HEK293 (cell line): ENCODE results near the gene FRMD4B.

Experiments
- CTCF ChIA-PET: fragments of 350-600 bp; formaldehyde crosslinking; extraction: SDS; loops from one replicate; lab custom pipeline; 2021; ENCODE audit warnings: antibody characterized with exemption; lab: Yijun Ruan, JAX
- POLR2A ChIA-PET: fragments of 300-600 bp; formaldehyde crosslinking; extraction: SDS; loops from one replicate; lab custom pipeline; 2020; ENCODE audit warnings: antibody characterized with exemption, inconsistent platforms; lab: Yijun Ruan, JAX
- H3K27ac ChIP-seq: fragments of 200-500 bp; sonication (Bioruptor generic); 2 replicates; pipeline ENCODE4 v1.5.1; 2014; ENCODE audit warnings: low read depth, low read length, control low read depth, inconsistent platforms; ENCODE audit errors: extremely low read depth
- H3K36me3 ChIP-seq, 2 experiments: fragments of 200-500 bp in 1 of 2; sonication (Bioruptor generic) in 1 of 2; 1 replicate in 1 of 2; 2 replicates in 1 of 2; pipeline ENCODE4 v1.5.1; 2014 to 2017; ENCODE audit warnings: inconsistent platforms in 2 of 2, low read length in 2 of 2; ENCODE audit not compliant: control insufficient read depth in 2 of 2, insufficient read depth in 1 of 2
- H3K4me1 ChIP-seq: fragments of 200-500 bp; sonication (Bioruptor generic); 2 replicates; pipeline ENCODE4 v1.5.1; 2014; ENCODE audit warnings: mild to moderate bottlenecking, low read length, inconsistent platforms; ENCODE audit not compliant: control insufficient read depth, insufficient read depth
- H3K4me3 ChIP-seq: 2 replicates; pipeline ENCODE4 v1.5.1; 2011; ENCODE audit warnings: low read depth, mild to moderate bottlenecking, control low read depth, low read length, moderate library complexity
- H3K9me3 ChIP-seq: fragments of 200-500 bp; sonication (Bioruptor generic); 2 replicates; pipeline ENCODE4 v1.5.1; 2014; ENCODE audit warnings: low read depth, low read length, inconsistent platforms; ENCODE audit not compliant: control insufficient read depth, insufficient read depth
- KLF9 ChIP-seq: fragments of 450-650 bp; formaldehyde crosslinking; IDR thresholded peaks from 2 replicates; pipeline ENCODE4 v1.5.1; 2016; ENCODE audit warnings: missing biosample characterization, missing genetic modification characterization, low read depth
- OSR2 ChIP-seq: fragments of 450-650 bp; formaldehyde crosslinking; IDR thresholded peaks from 2 replicates; pipeline ENCODE4 v1.5.1; 2016; ENCODE audit warnings: missing biosample characterization, missing genetic modification characterization
- REPIN1 ChIP-seq: fragments of 450-650 bp; formaldehyde crosslinking; IDR thresholded peaks from 2 replicates; pipeline ENCODE4 v1.5.1; 2017; ENCODE audit warnings: missing biosample characterization, missing genetic modification characterization, low read depth
- TCF7L2 ChIP-seq: IDR thresholded peaks from 2 replicates; pipeline ENCODE4 v1.6.1; 2011; ENCODE audit warnings: low read depth, mild to moderate bottlenecking, inconsistent platforms, low read length, moderate library complexity, borderline replicate concordance
- ZEB2 ChIP-seq: fragments of 450-650 bp; formaldehyde crosslinking; IDR thresholded peaks from 2 replicates; pipeline ENCODE4 v1.5.1; 2016; ENCODE audit warnings: missing biosample characterization, missing genetic modification characterization
- ZFP41 ChIP-seq: fragments of 450-650 bp; formaldehyde crosslinking; IDR thresholded peaks from 2 replicates; pipeline ENCODE4 v1.5.1; 2016; ENCODE audit warnings: missing biosample characterization, missing genetic modification characterization, borderline replicate concordance
- ZNF140 ChIP-seq: fragments of 450-650 bp; formaldehyde crosslinking; IDR thresholded peaks from 2 replicates; pipeline ENCODE4 v1.5.1; 2016; ENCODE audit warnings: missing biosample characterization, missing genetic modification characterization
- ZNF223 ChIP-seq: fragments of 450-650 bp; formaldehyde crosslinking; IDR thresholded peaks from 2 replicates; pipeline ENCODE4 v1.5.1; 2016; ENCODE audit warnings: missing biosample characterization, missing genetic modification characterization
- ZNF292 ChIP-seq: fragments of 450-650 bp; formaldehyde crosslinking; IDR thresholded peaks from 2 replicates; pipeline ENCODE4 v1.5.1; 2016; ENCODE audit warnings: low read depth, missing biosample characterization, missing genetic modification characterization, borderline replicate concordance
- ZNF324 ChIP-seq: fragments of 450-650 bp; formaldehyde crosslinking; IDR thresholded peaks from 2 replicates; pipeline ENCODE4 v1.5.1; 2016; ENCODE audit warnings: missing biosample characterization, missing genetic modification characterization
- ZNF341 ChIP-seq: fragments of 450-650 bp; formaldehyde crosslinking; IDR thresholded peaks from 2 replicates; pipeline ENCODE4; 2016; ENCODE audit warnings: low read depth, missing biosample characterization, missing genetic modification characterization
- ZNF621 ChIP-seq: fragments of 450-650 bp; formaldehyde crosslinking; IDR thresholded peaks from 2 replicates; pipeline ENCODE4 v1.5.1; 2017; ENCODE audit warnings: missing biosample characterization, missing genetic modification characterization
- ZNF785 ChIP-seq: fragments of 450-650 bp; formaldehyde crosslinking; IDR thresholded peaks from 2 replicates; pipeline ENCODE4 v1.5.1; 2016; ENCODE audit warnings: missing biosample characterization, missing genetic modification characterization
- TF ChIP-seq, protein P1 (sequence below): fragments of 450-650 bp; formaldehyde crosslinking; IDR thresholded peaks from 2 replicates; pipeline ENCODE4 v1.5.1; 2016; ENCODE audit warnings: missing biosample characterization, missing genetic modification characterization, low read depth
- TF ChIP-seq, protein P2 (sequence below): fragments of 450-650 bp; formaldehyde crosslinking; IDR thresholded peaks from 2 replicates; pipeline ENCODE4 v1.5.1; 2016; ENCODE audit warnings: missing biosample characterization, missing genetic modification characterization
- TF ChIP-seq, protein P3 (sequence below): fragments of 450-650 bp; formaldehyde crosslinking; conservative IDR thresholded peaks from 2 replicates; pipeline ENCODE4 v1.5.1; 2016; ENCODE audit warnings: low read depth, missing biosample characterization, missing genetic modification characterization
- TF ChIP-seq, protein P4 (sequence below): fragments of 450-650 bp; formaldehyde crosslinking; IDR thresholded peaks from 2 replicates; pipeline ENCODE4 v1.5.1; 2016; ENCODE audit warnings: missing biosample characterization, missing genetic modification characterization

FRMD4B gene

DNA sequence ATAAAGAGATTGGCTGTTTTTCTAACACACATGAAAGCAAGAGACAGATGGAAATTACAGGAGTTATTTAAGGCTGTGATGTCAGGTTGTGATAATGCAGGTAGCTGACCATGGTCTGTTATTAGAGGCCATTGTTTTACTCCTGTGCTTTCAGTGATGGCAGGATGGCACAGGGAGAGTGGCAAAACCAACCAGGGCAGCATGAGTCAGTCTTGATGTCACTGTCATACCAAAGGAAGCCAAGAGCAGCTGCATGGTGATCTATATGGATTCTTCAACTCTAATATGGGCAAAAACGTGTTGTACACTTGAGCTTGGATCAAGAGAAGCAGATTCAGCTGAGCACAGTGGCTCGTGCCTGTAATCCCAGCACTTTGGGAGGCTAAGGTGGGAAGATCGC is 171.6 kb downstream of the FRMD4B start:
- TF ChIP-seq ZEB2 (tag by site-specific recombination) (no peak), ZNF785 (tag by site-specific recombination) (no peak), ZNF140 (tag by site-specific recombination) (no peak), ZNF621 (tag by site-specific recombination) (no peak), REPIN1 (tag by site-specific recombination) (no peak)
- TF ChIP-seq, all 188 proteins: peak for 0
- POLR2A ChIA-PET, result no interaction called here
- no peak overlapping the region for H3K4me3 ChIP-seq
- H3K27ac ChIP-seq, result no peak overlapping the region
- no peaks in the 10 kb centered on the region for H3K4me1 ChIP-seq
- no peaks in the 10 kb centered on the region for H3K9me3 ChIP-seq
- H3K36me3 ChIP-seq, result peaks cover 0 to 13% of the 10 kb centered on the region in 2 experiments; a peak in 1 of 3 replicates
- CTCF ChIA-PET, result no interaction called here

DNA sequence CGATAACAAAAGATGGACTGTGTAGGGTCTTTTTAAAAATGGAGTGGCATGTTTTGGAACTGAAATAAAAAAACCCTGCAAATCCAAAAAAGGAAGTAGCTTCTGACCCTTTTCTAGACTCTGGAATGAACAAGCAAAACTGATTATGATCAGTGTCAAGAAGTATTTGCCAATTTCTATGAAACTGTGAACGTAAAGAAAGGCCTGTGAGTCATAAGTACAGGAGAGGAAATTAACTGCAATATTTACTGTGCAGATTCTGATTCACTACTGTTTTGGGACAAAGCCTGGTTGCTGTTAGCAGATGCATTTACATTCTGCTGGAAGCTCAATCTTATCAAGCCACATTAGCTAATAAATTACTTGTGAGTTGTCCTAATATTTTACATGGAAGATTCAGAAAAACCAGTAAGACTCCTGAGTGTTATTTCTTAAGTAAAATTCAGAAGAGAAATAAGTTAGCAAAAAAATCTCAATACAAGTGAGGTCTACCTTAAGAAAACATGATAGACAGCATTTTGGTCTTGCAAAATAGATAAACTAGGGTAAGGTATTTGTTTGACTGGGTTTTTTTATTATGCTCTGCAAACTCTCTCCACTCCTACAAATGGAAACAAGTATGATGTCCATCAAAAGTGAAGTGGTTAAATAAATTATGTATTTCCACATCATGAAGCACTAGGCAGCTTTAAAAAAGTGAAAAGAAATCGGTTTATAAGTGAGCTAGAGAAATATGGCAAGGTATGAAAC is 173.3 kb downstream of the FRMD4B start:
- Histone ChIP-seq H3K27ac (no peak overlapping the region), H3K4me3 (no peak overlapping the region), H3K9me3 (no peaks in the 10 kb centered on the region), H3K36me3 (peaks cover 0 to 9% of the 10 kb centered on the region in 2 experiments; a peak in 1 of 3 replicates), H3K4me1 (no peaks in the 10 kb centered on the region)
- TF ChIP-seq, protein P1, sequence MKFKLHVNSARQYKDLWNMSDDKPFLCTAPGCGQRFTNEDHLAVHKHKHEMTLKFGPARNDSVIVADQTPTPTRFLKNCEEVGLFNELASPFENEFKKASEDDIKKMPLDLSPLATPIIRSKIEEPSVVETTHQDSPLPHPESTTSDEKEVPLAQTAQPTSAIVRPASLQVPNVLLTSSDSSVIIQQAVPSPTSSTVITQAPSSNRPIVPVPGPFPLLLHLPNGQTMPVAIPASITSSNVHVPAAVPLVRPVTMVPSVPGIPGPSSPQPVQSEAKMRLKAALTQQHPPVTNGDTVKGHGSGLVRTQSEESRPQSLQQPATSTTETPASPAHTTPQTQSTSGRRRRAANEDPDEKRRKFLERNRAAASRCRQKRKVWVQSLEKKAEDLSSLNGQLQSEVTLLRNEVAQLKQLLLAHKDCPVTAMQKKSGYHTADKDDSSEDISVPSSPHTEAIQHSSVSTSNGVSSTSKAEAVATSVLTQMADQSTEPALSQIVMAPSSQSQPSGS, result no peak
- peak; percentile 63 for TF ChIP-seq OSR2 (tag by site-specific recombination)
- TF ChIP-seq, protein P2, sequence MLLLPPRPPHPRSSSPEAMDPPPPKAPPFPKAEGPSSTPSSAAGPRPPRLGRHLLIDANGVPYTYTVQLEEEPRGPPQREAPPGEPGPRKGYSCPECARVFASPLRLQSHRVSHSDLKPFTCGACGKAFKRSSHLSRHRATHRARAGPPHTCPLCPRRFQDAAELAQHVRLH (tag by site-specific recombination), result no peak
- POLR2A ChIA-PET, result interaction anchor here (0.7 kb wide), 1 partner anchor 16 kb away, joined by 5 read pairs; no protein-coding TSS in a partner anchor
- CTCF ChIA-PET, result no interaction called here

DNA sequence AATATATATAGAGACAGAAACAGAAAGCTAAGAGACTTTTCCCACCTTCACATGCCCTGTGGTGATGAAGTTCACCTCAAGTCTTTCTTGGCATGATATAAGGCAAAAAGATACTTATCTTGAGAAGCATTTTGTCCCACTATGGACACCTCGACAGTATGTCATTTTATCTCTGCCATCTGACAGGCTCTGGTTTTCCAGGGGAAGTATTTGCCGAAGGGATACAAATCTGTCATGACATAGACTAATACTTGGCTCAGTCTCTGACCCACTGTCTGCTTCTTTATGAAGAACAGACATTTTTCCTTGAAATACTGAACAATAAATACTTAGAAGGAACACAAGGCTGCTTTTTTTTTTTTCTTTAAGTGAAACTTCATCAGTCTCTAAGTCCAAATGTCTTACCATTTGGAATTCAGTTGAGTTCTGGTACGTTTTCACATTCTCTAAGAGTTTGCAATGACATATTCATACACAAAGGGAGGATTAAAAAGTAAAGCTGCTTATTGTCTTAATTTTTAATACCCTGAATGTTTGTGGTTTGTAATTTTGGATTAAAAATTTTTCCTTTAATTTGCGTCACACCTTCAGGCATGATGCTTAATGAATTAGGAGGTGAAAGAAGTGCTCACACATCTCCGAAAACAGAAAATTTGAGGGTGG is 175.7 kb downstream of the FRMD4B start:
- H3K9me3 ChIP-seq, result no peaks in the 10 kb centered on the region
- H3K4me1 ChIP-seq, result no peaks in the 10 kb centered on the region
- H3K27ac ChIP-seq, result no peak overlapping the region
- H3K4me3 ChIP-seq, result no peak overlapping the region
- TF ChIP-seq ZNF292 (tag by site-specific recombination) (no peak), ZNF223 (tag by site-specific recombination) (no peak), ZFP41 (no peak), TCF7L2 (no peak), ZNF324 (tag by site-specific recombination) (no peak), KLF9 (tag by site-specific recombination) (no peak), ZNF341 (tag by site-specific recombination) (no peak)
- TF ChIP-seq, protein P3, sequence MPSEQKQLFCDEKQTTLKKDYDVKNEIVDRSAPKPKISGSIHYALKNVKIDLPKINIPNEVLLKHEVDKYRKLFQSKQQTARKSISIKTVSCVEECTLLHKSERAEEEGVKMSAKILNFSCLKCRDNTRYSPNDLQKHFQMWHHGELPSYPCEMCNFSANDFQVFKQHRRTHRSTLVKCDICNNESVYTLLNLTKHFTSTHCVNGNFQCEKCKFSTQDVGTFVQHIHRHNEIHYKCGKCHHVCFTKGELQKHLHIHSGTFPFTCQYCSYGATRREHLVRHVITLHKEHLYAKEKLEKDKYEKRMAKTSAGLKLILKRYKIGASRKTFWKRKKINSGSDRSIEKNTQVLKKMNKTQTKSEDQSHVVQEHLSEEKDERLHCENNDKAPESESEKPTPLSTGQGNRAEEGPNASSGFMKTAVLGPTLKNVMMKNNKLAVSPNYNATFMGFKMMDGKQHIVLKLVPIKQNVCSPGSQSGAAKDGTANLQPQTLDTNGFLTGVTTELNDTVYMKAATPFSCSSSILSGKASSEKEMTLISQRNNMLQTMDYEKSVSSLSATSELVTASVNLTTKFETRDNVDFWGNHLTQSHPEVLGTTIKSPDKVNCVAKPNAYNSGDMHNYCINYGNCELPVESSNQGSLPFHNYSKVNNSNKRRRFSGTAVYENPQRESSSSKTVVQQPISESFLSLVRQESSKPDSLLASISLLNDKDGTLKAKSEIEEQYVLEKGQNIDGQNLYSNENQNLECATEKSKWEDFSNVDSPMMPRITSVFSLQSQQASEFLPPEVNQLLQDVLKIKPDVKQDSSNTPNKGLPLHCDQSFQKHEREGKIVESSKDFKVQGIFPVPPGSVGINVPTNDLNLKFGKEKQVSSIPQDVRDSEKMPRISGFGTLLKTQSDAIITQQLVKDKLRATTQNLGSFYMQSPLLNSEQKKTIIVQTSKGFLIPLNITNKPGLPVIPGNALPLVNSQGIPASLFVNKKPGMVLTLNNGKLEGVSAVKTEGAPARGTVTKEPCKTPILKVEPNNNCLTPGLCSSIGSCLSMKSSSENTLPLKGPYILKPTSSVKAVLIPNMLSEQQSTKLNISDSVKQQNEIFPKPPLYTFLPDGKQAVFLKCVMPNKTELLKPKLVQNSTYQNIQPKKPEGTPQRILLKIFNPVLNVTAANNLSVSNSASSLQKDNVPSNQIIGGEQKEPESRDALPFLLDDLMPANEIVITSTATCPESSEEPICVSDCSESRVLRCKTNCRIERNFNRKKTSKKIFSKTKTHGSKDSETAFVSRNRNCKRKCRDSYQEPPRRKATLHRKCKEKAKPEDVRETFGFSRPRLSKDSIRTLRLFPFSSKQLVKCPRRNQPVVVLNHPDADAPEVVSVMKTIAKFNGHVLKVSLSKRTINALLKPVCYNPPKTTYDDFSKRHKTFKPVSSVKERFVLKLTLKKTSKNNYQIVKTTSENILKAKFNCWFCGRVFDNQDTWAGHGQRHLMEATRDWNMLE, result no peak
- TF ChIP-seq, protein P2 (tag by site-specific recombination), result no peak
- TF ChIP-seq, protein P4, sequence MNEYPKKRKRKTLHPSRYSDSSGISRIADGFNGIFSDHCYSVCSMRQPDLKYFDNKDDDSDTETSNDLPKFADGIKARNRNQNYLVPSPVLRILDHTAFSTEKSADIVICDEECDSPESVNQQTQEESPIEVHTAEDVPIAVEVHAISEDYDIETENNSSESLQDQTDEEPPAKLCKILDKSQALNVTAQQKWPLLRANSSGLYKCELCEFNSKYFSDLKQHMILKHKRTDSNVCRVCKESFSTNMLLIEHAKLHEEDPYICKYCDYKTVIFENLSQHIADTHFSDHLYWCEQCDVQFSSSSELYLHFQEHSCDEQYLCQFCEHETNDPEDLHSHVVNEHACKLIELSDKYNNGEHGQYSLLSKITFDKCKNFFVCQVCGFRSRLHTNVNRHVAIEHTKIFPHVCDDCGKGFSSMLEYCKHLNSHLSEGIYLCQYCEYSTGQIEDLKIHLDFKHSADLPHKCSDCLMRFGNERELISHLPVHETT, result no peak
- ChIA-PET POLR2A (no interaction called here), CTCF (interaction anchor here (0.6 to 0.7 kb wide), 2 partner anchors 27 to 39 kb away, joined by 3 to 4 read pairs; no protein-coding TSS in a partner anchor)
- no peaks in the 10 kb centered on the region for H3K36me3 ChIP-seq
